ENCODE measurements around the gene DOK7.

DNA sequence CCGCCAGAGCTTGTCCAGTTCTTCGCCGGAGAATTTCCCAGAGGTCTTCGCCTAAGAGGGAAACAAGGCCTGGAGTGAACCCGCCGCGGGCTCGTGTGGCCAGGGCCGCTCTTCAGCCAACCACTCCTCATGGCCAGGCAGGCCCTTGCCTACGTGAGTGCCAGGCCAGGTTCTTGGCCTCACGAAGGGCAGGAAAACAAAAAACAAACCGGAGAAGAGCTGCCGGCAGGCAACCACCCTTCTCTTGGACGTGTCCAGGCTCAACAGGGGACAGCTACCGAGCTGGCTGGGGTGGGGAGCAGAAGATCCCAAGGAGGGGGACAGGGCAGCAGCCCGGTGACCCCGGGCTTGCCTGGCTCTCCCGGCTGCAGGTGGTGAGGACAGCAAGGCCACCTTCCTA is 55.8 kb downstream of the DOK7 start:
- no peak for TF ChIP-seq EZH2 (IDR thresholded peaks at IDR 0.05; ENCODE audit: low read depth)
- TF ChIP-seq, protein P1, sequence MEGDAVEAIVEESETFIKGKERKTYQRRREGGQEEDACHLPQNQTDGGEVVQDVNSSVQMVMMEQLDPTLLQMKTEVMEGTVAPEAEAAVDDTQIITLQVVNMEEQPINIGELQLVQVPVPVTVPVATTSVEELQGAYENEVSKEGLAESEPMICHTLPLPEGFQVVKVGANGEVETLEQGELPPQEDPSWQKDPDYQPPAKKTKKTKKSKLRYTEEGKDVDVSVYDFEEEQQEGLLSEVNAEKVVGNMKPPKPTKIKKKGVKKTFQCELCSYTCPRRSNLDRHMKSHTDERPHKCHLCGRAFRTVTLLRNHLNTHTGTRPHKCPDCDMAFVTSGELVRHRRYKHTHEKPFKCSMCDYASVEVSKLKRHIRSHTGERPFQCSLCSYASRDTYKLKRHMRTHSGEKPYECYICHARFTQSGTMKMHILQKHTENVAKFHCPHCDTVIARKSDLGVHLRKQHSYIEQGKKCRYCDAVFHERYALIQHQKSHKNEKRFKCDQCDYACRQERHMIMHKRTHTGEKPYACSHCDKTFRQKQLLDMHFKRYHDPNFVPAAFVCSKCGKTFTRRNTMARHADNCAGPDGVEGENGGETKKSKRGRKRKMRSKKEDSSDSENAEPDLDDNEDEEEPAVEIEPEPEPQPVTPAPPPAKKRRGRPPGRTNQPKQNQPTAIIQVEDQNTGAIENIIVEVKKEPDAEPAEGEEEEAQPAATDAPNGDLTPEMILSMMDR (conservative IDR thresholded peaks at IDR 0.05): no peak

Measured in PC-9 (cell line).